GM18909 (cell line): ENCODE measurements around the gene NME3.

Experiments
- ATAC-seq: cut with Tn5 transposase; IDR thresholded peaks from one replicate; pipeline ENCODE4 v1.9.1; 2021; ENCODE audit warnings: mild to moderate bottlenecking; ENCODE audit not compliant: unreplicated experiment, poor library complexity

Gene NME3

GRCh38 chr16:1732071-1732470 lies 39.3 kb downstream of the NME3 start:
- no peak for ATAC-seq

GRCh38 chr16:1731603-1732002 lies 39.7 kb downstream of the NME3 start:
- no peak for ATAC-seq

GRCh38 chr16:1731073-1731472 lies 40.3 kb downstream of the NME3 start:
- no peak for ATAC-seq

GRCh38 chr16:1729445-1729844 lies 41.9 kb downstream of the NME3 start:
- ATAC-seq = no peak

DNA sequence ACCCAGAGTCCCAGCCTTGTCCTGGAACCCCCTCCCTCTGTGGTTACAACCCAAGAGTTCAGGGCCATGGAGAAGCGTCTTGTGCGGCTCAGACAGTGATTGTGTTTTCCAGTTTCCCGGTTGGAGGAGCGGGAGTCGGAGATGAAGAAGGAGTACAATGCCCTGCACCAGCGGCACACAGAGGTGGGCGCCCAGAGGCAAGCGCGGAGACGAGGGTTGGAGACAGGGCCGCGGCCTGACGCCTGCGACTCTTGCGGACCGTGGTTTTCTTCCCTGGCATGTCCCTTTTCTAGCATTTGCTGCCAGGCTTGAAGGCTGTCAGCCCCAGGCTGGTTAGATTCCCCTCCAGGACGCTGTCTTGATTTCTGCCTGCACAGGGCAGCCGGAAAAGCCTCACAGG lies 42.3 kb downstream of the NME3 start:
- no peak for ATAC-seq

GRCh38 chr16:1727651-1728624 lies 43.4 kb downstream of the NME3 start:
- ATAC-seq = no peak

GRCh38 chr16:1726661-1727502 lies 44.5 kb downstream of the NME3 start:
- ATAC-seq = no peak

DNA sequence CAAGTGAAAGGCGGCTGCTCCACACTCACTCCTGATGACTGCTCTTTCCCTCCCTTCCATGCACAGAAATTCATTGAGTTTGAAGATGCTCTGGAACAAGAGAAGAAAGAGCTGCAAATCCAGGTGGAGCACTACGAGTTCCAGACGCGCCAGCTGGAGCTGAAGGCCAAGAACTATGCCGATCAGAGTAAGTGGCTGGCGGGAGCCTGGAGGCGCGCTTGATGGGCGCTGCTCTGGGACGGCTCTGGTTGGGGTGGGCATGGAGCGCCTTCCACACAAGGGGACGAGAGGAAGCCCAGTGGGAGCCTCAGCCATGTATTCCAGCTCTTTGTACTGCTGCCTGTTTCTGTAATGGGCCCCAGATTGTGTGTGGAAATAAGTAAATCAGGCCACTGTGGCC lies 46.9 kb downstream of the NME3 start:
- no peak for ATAC-seq

DNA sequence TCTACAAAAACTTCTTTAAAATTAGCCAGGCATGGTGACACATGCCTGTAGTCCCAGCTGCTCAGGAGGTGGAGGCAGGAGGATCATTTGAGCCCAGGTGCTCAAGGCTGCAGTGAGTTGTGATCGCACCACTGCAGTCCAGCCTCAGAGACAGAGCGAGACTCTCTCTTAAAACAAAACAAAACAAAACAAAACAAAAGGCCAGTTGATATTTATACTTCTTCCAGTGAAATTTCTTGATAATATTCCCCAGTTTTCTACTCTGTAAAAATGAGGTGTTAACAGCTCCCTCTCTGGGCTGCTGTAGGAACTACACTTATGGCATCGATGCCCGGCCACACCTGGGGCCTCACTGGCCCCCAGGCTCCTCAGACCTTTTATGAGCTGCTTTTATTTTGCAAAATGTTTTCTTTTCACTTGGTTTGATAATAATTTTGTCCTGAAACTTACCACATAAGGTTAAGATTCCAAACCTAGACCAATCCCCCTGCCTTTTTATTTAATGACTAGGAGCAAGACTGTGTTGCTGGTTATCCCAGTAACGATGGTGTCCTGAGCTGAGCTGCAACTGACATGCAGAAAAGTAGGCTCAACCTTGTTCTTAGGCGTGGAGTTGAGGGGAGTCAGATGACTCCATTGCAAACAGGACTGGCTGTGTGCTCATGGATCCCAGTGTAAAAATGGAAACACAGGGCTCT lies 47.7 kb downstream of the NME3 start:
- no peak for ATAC-seq

DNA sequence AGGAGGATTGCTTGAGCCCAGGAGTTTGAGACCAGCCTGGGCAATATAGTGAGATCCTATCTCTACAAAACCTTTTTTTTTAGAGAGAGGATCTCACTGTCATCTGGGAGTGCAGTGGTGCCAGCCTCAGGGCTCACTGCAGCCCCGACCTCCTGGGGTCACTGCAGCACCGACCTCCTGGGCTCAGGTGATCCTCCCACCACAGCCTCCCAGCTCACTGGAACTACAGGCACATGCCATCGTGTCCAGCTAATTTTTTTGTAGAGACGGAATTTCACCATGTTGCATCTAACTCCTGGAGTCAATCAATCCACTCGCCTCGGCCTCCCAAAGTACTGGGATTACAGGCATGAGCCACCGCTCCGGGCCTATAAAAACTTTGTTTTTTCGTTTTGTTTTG lies 50.0 kb downstream of the NME3 start:
- ATAC-seq = no peak
